Measurements from ENCODE around the gene PTTG1IP.

Gene PTTG1IP

DNA sequence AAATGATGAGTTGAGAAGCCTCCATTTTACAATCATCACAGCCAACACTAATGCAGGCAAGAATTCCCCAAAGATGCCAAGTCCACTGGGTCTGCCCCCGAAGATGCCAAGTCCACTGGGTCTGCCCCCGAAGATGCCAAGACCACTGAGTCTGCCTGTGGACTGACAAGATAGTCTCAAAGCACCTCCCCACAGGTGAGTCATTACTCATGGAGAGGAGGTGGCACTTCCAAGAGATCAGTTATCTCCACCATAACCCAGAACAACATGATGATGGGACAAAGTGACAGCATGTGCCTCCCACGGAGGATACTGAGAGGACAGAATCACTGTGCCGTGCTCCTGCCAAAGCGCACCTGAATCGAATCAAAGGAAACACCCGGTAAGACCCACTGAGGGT, 4.8 kb downstream of the PTTG1IP start:
- H3K27ac ChIP-seq (ENCODE audit: low read depth, low read length) = no peak overlapping the region
- H3K4me1 ChIP-seq (ENCODE audit: insufficient read depth, low read length) = peaks cover 41% of the 10 kb centered on the region
- no peak overlapping the region for H3K4me3 ChIP-seq (ENCODE audit: low read length)
- H3K27me3 ChIP-seq (ENCODE audit: insufficient read depth, low read length) = no peaks in the 10 kb centered on the region
- H3K9me3 ChIP-seq (ENCODE audit: insufficient read depth, low read depth, low read length) = no peaks in the 10 kb centered on the region
- WGBS = 95% methylated on average over 7 of the region's 7 CpGs
- H3K36me3 ChIP-seq (ENCODE audit: insufficient read depth, low read length) = peaks cover 23% of the 10 kb centered on the region
- H3K9ac ChIP-seq (ENCODE audit: low read depth, low read length) = no peak overlapping the region

DNA sequence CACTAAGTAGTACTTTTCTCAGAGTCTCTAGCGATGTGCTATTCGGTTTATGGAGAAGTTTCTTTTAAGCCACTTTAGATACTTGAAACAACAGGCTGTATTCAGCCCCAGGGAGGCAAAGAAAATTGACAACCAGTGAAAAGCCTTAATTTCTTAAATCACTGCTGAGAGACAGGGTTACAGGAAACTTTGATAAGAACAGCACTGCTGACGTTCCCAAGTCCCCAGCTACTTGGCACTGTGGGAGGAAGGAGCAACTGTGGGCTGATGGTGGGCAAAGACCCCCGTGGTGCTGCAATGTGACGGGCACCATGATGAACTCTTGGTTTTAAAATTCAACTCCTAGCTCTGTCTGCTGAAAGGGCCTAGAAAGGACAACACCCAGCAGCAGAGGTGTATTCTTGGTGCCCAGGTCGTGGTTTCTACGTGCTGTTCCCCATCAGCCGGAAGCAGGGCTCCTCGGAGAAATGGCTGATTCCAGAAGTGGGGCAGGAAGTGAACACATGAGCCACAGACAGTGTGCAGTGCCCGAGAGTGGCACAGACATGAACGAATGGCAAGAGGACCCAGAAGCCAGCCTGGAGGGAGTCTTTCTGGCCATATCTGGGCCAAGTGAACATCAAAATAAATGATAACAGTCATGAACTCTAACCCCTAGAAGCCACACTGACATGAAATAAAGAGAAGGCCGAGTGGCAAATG, 5.3 kb downstream of the PTTG1IP start:
- Histone ChIP-seq H3K9me3 (ENCODE audit: insufficient read depth, low read depth, low read length) (no peaks in the 10 kb centered on the region), H3K9ac (ENCODE audit: low read depth, low read length) (no peak overlapping the region), H3K4me3 (ENCODE audit: low read length) (no peak overlapping the region), H3K36me3 (ENCODE audit: insufficient read depth, low read length) (peaks cover 28% of the 10 kb centered on the region), H3K27ac (ENCODE audit: low read depth, low read length) (no peak overlapping the region), H3K27me3 (ENCODE audit: insufficient read depth, low read length) (no peaks in the 10 kb centered on the region), H3K4me1 (ENCODE audit: insufficient read depth, low read length) (peaks cover 41% of the 10 kb centered on the region)
- WGBS = 94% methylated on average over 12 of the region's 12 CpGs

DNA sequence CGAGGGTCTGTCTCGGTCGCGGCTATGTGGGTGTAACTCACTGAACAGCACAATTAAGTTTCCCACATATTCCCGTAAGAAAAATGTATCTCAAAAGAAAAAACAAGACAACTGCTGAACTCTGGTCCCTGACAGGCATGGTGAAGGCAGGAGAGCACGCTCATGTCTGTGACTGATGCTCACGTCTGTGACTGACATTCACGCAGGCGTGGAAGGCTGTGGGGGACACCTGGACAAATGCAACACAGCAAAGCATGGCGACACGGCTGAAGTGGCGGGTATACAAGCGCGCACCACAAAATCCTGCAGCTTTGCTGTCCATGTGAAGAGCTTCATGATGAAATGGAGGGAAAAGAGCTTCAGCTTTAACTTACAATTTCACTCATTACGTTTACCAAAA, 6.0 kb downstream of the PTTG1IP start:
- Histone ChIP-seq H3K4me3 (ENCODE audit: low read length) (no peak overlapping the region), H3K9ac (ENCODE audit: low read depth, low read length) (0 out of 2 replicates have a peak overlapping the region, but pooled peaks have one; percentile 32), H3K9me3 (ENCODE audit: insufficient read depth, low read depth, low read length) (no peaks in the 10 kb centered on the region), H3K4me1 (ENCODE audit: insufficient read depth, low read length) (peaks cover 41% of the 10 kb centered on the region), H3K27me3 (ENCODE audit: insufficient read depth, low read length) (no peaks in the 10 kb centered on the region), H3K27ac (ENCODE audit: low read depth, low read length) (no peak overlapping the region), H3K36me3 (ENCODE audit: insufficient read depth, low read length) (peaks cover 33% of the 10 kb centered on the region)
- 91% methylated on average over 15 of the region's 15 CpGs for WGBS

GRCh38 chr21:44866780-44867179, 6.7 kb downstream of the PTTG1IP start:
- 89% methylated on average over 7 of the region's 7 CpGs for WGBS
- no peaks in the 10 kb centered on the region for H3K27me3 ChIP-seq (ENCODE audit: insufficient read depth, low read length)
- H3K36me3 ChIP-seq (ENCODE audit: insufficient read depth, low read length) = peaks cover 33% of the 10 kb centered on the region
- H3K4me1 ChIP-seq (ENCODE audit: insufficient read depth, low read length) = peaks cover 35% of the 10 kb centered on the region
- H3K9ac ChIP-seq (ENCODE audit: low read depth, low read length) = peak overlapping the region; percentile 32; the same call in 1 of the 2 replicates
- no peaks in the 10 kb centered on the region for H3K9me3 ChIP-seq (ENCODE audit: insufficient read depth, low read depth, low read length)
- H3K4me3 ChIP-seq (ENCODE audit: low read length) = no peak overlapping the region
- H3K27ac ChIP-seq (ENCODE audit: low read depth, low read length) = no peak overlapping the region

GRCh38 chr21:44865561-44866280, 7.8 kb downstream of the PTTG1IP start:
- WGBS = 94% methylated on average over 12 of the region's 12 CpGs
- H3K9me3 ChIP-seq (ENCODE audit: insufficient read depth, low read depth, low read length) = no peaks in the 10 kb centered on the region
- H3K4me3 ChIP-seq (ENCODE audit: low read length) = no peak overlapping the region
- H3K36me3 ChIP-seq (ENCODE audit: insufficient read depth, low read length) = peaks cover 42% of the 10 kb centered on the region
- peaks cover 30% of the 10 kb centered on the region for H3K4me1 ChIP-seq (ENCODE audit: insufficient read depth, low read length)
- H3K9ac ChIP-seq (ENCODE audit: low read depth, low read length) = no peak overlapping the region
- H3K27me3 ChIP-seq (ENCODE audit: insufficient read depth, low read length) = no peaks in the 10 kb centered on the region
- no peak overlapping the region for H3K27ac ChIP-seq (ENCODE audit: low read depth, low read length)

DNA sequence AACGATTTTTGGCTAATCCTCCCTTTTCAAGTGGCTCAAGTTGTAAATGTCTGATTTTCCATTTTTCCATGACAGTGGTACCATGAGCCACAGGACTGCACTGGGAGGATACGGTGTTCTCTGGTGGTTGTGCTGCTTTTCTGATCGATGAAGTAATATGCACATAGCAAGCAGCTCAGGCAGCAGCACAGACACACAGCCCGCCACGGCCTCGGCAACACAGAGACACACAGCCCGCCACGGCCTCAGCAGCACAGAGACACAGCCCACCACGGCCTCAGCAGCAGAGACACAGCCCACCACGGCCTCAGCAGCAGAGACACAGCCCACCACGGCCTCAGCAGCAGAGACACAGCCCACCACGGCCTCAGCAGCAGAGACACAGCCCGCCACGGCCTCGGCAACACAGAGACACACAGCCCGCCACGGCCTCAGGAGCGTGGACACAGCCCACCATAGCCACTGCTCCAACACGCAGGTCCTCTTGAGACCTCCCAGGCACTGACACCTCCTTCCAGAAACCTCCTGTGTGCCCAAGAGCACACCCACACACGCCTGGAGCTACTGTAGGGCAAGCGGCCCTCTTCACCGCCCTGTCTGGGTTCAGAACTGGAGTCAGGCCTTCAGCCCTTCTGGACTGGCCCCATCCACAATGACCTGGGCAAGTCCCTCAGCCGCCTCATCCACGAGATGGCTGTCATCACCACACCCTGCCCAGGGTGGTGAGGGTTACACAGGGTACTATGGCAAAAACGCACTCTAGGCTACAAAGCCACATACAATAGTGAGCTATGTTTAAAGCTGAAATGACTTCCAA, 10.4 kb downstream of the PTTG1IP start:
- peaks cover 17% of the 10 kb centered on the region for H3K4me1 ChIP-seq (ENCODE audit: insufficient read depth, low read length)
- WGBS = 96% methylated on average over 25 of the region's 25 CpGs
- no peak overlapping the region for H3K4me3 ChIP-seq (ENCODE audit: low read length)
- H3K27ac ChIP-seq (ENCODE audit: low read depth, low read length) = no peak overlapping the region
- H3K27me3 ChIP-seq (ENCODE audit: insufficient read depth, low read length) = no peaks in the 10 kb centered on the region
- H3K36me3 ChIP-seq (ENCODE audit: insufficient read depth, low read length) = peaks cover 65% of the 10 kb centered on the region
- no peak overlapping the region for H3K9ac ChIP-seq (ENCODE audit: low read depth, low read length)
- H3K9me3 ChIP-seq (ENCODE audit: insufficient read depth, low read depth, low read length) = no peaks in the 10 kb centered on the region

GRCh38 chr21:44858791-44859190, 14.7 kb downstream of the PTTG1IP start:
- peaks cover 78% of the 10 kb centered on the region for H3K36me3 ChIP-seq (ENCODE audit: insufficient read depth, low read length)
- H3K9ac ChIP-seq (ENCODE audit: low read depth, low read length) = no peak overlapping the region
- H3K27me3 ChIP-seq (ENCODE audit: insufficient read depth, low read length) = no peaks in the 10 kb centered on the region
- 93% methylated on average over 10 of the region's 10 CpGs for WGBS
- H3K27ac ChIP-seq (ENCODE audit: low read depth, low read length) = no peak overlapping the region
- H3K9me3 ChIP-seq (ENCODE audit: insufficient read depth, low read depth, low read length) = no peaks in the 10 kb centered on the region
- H3K4me3 ChIP-seq (ENCODE audit: low read length) = no peak overlapping the region
- H3K4me1 ChIP-seq (ENCODE audit: insufficient read depth, low read length) = no peaks in the 10 kb centered on the region

DNA sequence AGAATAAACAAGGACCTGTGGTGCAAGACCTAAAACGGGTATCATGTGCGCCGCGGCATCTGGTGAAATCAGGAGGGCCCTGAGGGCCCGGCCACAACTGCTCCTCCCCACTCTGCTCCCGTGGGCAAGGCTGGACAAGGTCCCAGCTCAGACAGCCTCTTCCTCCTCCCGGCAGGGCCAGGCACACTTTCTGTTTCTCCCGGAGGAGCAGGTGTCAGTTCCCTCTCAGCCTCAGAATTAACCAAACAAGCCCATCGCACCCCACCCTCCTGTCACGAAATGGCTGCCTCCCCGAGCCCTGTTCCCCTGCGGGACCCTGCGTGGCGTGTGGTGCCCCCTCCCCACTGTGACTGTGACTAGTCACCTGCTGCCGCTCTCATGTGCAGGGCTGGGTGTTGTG, 15.2 kb downstream of the PTTG1IP start:
- no peak overlapping the region for H3K27ac ChIP-seq (ENCODE audit: low read depth, low read length)

DNA sequence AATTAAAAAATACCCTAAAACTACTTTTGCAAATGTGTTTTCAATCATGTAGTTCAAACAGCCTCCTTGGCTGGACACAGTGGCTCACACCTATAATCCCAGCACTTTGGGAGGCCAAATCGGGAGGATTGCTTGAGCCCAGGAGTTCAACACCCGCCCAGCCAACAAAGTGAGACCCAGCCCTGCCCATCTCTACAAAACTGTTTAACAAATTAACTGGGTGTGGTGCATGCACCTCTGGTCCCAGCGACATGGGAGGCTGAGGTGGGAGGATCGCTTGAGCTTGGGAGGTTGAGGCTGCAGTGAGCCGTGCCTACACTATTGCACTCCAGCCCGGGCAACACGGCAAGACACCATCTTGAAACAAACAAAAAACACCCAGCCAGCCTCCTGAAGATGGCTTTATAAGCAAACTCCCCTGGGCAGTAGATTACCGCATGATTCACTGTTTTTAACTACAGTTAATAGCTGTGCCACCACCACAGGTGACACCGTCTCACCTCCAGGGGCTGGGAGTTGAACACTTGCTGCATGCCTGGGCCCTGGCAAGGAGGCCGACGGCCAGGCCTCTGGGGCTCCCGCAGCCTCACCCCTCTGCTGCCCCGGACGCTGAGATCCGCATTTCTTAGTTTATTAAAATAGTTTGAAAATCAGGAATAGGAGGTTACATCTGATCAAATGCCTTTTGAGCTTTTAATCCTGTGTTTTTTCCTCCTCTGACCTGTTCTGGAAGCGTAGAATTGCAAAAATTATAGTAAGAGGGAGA, 16.2 kb downstream of the PTTG1IP start:
- Histone ChIP-seq H3K27ac (ENCODE audit: low read depth, low read length) (no peak overlapping the region), H3K4me1 (ENCODE audit: insufficient read depth, low read length) (no peaks in the 10 kb centered on the region), H3K4me3 (ENCODE audit: low read length) (no peak overlapping the region), H3K9ac (ENCODE audit: low read depth, low read length) (no peak overlapping the region), H3K36me3 (ENCODE audit: insufficient read depth, low read length) (peaks cover 77% of the 10 kb centered on the region), H3K27me3 (ENCODE audit: insufficient read depth, low read length) (no peaks in the 10 kb centered on the region), H3K9me3 (ENCODE audit: insufficient read depth, low read depth, low read length) (no peaks in the 10 kb centered on the region)
- WGBS = 91% methylated on average over 16 of the region's 16 CpGs

More for the DNA sequence above, 15.2 kb downstream of the PTTG1IP start:
- Histone ChIP-seq H3K27me3 (ENCODE audit: insufficient read depth, low read length) (no peaks in the 10 kb centered on the region), H3K36me3 (ENCODE audit: insufficient read depth, low read length) (peaks cover 77% of the 10 kb centered on the region), H3K4me3 (ENCODE audit: low read length) (no peak overlapping the region), H3K9ac (ENCODE audit: low read depth, low read length) (no peak overlapping the region), H3K9me3 (ENCODE audit: insufficient read depth, low read depth, low read length) (no peaks in the 10 kb centered on the region), H3K4me1 (ENCODE audit: insufficient read depth, low read length) (no peaks in the 10 kb centered on the region)
- 95% methylated on average over 15 of the region's 15 CpGs for WGBS

GRCh38 chr21:44856131-44856530, 17.4 kb downstream of the PTTG1IP start:
- Histone ChIP-seq H3K4me1 (ENCODE audit: insufficient read depth, low read length) (no peaks in the 10 kb centered on the region), H3K36me3 (ENCODE audit: insufficient read depth, low read length) (peaks cover 81% of the 10 kb centered on the region), H3K4me3 (ENCODE audit: low read length) (no peak overlapping the region), H3K9me3 (ENCODE audit: insufficient read depth, low read depth, low read length) (no peaks in the 10 kb centered on the region), H3K9ac (ENCODE audit: low read depth, low read length) (no peak overlapping the region), H3K27me3 (ENCODE audit: insufficient read depth, low read length) (no peaks in the 10 kb centered on the region), H3K27ac (ENCODE audit: low read depth, low read length) (no peak overlapping the region)
- 96% methylated on average over 17 of the region's 17 CpGs for WGBS
